ENCODE results near the gene KRTAP4-16. TPM values are rescaled to one million over a fixed set of nuclear protein-coding genes. Genes with fewer than 3 reads are reported as not detected.
"Not testable (repeated sequence)": the region's sequence is repeated elsewhere in the genome, so short reads cannot be mapped to it uniquely, and the experiment has no call there.

KRTAP4-16 gene
- total RNA-seq, 2 donors from 2014 or later: not detected

DNA sequence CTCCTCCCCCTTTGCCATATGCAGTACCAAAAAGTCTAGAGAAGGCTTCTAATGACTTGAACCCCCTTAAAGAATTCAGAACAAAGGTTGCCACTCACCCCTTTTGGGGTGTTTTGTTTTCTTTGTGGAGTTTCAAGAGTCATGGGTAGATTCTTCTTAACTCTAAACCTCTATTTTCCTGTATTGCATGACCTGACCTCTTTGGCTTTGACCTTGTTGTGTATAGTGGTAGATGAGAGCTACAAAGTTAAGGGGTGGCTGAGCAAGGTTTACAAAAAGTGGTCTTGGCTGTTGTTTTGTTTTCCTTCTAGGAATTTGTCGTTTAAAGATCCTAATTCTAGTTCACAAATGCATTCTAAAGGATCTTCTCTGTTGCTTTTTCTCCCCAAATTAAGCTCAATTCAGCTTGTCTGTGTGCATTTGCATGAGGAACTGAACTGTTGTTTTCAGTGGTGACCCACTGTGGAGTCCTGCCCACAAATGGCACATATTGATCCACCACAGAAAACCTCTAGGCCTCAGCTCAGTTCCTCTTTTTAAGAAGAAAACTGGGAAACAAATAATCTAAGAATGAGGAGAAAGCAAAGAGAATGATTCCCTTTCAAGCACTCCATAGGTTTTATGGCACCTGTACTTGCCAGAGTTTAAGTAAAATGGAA lies 6.8 kb upstream of the KRTAP4-16 start:
- DNase-seq; H3K36me3 Mint-ChIP-seq (ENCODE audit: low read depth); H3K27me3 Mint-ChIP-seq; H3K9me3 ChIP-seq (ENCODE audit: control insufficient read depth, low read length, poor library complexity, severe bottlenecking); ATAC-seq; H3K27ac Mint-ChIP-seq: not testable (repeated sequence)
- Mint-ChIP-seq H3K4me3 (peak overlapping the region; percentile 65), H3K4me1 (peaks cover 12% of the 10 kb centered on the region)

GRCh38 chr17:41107941-41108450 lies 6.0 kb upstream of the KRTAP4-16 start:
- Mint-ChIP-seq H3K4me1 (peaks cover 12% of the 10 kb centered on the region), H3K27ac (peak overlapping the region; percentile 27), H3K36me3 (ENCODE audit: low read depth) (peaks cover 2% of the 10 kb centered on the region), H3K4me3 (peak overlapping the region; percentile 31), H3K27me3 (peaks cover 9% of the 10 kb centered on the region)
- ATAC-seq: no peak
- H3K9me3 ChIP-seq (ENCODE audit: control insufficient read depth, low read length, poor library complexity, severe bottlenecking): peaks cover under 1% of the 10 kb centered on the region
- DNase-seq: no peak

DNA sequence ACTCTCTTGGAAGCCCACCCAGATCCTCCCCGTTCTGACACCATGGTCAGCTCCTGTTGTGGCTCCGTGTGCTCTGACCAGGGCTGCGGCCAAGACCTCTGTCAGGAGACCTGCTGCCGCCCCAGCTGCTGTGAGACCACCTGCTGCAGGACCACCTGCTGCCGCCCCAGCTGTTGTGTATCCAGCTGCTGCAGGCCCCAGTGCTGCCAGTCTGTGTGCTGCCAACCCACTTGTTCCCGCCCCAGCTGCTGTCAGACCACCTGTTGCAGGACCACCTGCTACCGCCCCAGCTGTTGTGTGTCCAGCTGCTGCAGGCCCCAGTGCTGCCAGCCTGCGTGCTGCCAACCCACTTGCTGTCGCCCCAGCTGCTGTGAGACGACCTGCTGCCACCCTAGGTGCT lies 3.3 kb upstream of the KRTAP4-16 start, which contains the start of gene KRTAP4-9:
Gene KRTAP4-9, plus strand, starts transcription at position 43 of the 400 bp plus-strand sequence. Its CDS starts 0 bp downstream, at position 43.
- H3K27me3 Mint-ChIP-seq; H3K4me3 Mint-ChIP-seq; ATAC-seq; H3K27ac Mint-ChIP-seq; DNase-seq; H3K36me3 Mint-ChIP-seq (ENCODE audit: low read depth); H3K9me3 ChIP-seq (ENCODE audit: control insufficient read depth, low read length, poor library complexity, severe bottlenecking): not testable (repeated sequence)
- H3K4me1 Mint-ChIP-seq: peaks cover 12% of the 10 kb centered on the region

DNA sequence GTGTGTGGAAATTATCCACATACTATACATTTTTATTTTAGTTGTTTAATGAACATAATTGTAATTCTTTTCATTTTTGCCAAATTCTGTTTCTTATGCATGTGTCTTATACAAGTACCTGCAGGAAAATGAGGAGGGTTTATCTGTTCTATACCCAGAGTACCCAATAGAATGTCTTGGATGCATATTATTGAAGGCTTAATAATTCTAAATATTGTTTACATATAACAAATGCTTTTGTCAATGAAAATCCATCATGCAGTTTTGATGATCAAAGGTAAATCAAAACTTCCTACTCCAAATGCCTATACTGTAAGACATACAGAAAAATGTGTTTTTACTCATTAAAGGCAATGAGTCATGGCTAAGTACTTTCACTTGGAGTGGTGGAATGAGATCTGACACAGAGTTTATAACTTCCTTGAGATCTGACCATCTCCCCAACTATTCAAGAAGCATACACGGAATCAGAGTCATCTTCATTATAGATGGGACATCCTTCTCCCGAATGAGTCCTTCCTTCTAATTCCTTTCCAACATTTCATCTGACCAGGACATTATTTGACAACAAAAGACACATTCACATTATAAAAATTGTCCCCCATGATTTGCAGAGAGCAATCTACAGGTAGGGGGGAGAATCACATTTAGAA lies 2.5 kb upstream of the KRTAP4-16 start:
- DNase-seq; H3K36me3 Mint-ChIP-seq (ENCODE audit: low read depth); H3K4me3 Mint-ChIP-seq; H3K27ac Mint-ChIP-seq; H3K9me3 ChIP-seq (ENCODE audit: control insufficient read depth, low read length, poor library complexity, severe bottlenecking); ATAC-seq: not testable (repeated sequence)
- Mint-ChIP-seq H3K4me1 (peaks cover 16% of the 10 kb centered on the region), H3K27me3 (peaks cover 16% of the 10 kb centered on the region)

DNA sequence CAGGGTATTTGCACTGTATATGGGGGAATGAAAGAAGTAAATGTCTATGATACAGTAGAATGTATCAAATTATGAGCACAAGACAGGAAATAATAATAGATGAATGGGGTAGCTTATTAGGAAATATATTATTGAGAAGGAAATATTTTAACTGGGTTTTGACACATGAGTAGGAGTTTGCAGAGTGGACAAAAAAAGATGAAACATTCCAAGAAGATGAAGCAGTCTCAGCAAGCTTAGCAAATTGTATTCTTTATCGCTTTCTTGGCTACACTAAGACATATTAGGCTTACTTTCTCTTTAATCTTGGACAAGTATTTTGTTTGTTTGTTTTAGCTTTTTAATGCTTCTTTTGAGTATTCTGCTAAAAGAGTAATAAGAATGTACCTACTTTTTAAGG lies 1.9 kb upstream of the KRTAP4-16 start:
- H3K36me3 Mint-ChIP-seq (ENCODE audit: low read depth): peaks cover 2% of the 10 kb centered on the region
- no peak for DNase-seq
- no peak overlapping the region for H3K27ac Mint-ChIP-seq
- H3K4me1 Mint-ChIP-seq: peaks cover 15% of the 10 kb centered on the region
- no peak for ATAC-seq
- no peak overlapping the region for H3K4me3 Mint-ChIP-seq
- H3K27me3 Mint-ChIP-seq: peaks cover 16% of the 10 kb centered on the region
- no peaks in the 10 kb centered on the region for H3K9me3 ChIP-seq (ENCODE audit: control insufficient read depth, low read length, poor library complexity, severe bottlenecking)

- not testable (repeated sequence) for DNase-seq; H3K27ac Mint-ChIP-seq; H3K4me1 Mint-ChIP-seq; H3K36me3 Mint-ChIP-seq (ENCODE audit: low read depth); H3K4me3 Mint-ChIP-seq; H3K9me3 ChIP-seq (ENCODE audit: control insufficient read depth, low read length, poor library complexity, severe bottlenecking); ATAC-seq
- peaks cover 38% of the 10 kb centered on the region for H3K27me3 Mint-ChIP-seq
These were observed 2.1 kb downstream of the KRTAP4-16 start for GRCh38 chr17:41099682-41100480.

- no peak for DNase-seq
These were observed 3.5 kb downstream of the KRTAP4-16 start for GRCh38 chr17:41098481-41098880.

DNA sequence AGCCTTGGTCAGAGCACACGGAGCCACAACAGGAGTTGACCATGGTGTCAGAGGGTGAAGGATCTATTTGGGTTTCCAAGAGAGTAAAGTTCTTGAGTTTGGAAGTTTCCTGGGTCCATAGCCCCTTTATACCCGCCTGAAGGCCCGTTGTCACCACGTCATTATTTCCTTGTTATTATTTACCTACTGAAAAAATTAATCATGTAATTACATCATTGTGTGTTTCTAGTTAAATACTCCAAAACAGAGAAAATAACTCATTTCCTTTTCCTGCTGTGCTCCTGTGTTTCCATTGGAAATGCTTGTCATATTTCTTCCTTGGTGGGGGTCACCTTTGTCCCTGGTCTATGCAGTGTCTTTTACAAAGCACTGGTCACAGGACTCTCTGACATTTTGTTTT lies 4.0 kb downstream of the KRTAP4-16 start, which contains the start of gene KRTAP4-8:
Gene KRTAP4-8, minus strand, starts transcription at position 101 of the 400 bp plus-strand sequence. Its CDS starts 58 bp downstream, at position 43.
- H3K27ac Mint-ChIP-seq: no peak within 1 kb of the TSS
- peaks cover 5% of the 10 kb centered on the region for H3K36me3 Mint-ChIP-seq (ENCODE audit: low read depth)
- no peak for ATAC-seq
- no peak for DNase-seq
- no peak within 1 kb of the TSS for H3K4me3 Mint-ChIP-seq
- peaks cover 9% of the 10 kb centered on the region for H3K4me1 Mint-ChIP-seq
- H3K9me3 ChIP-seq (ENCODE audit: control insufficient read depth, low read length, poor library complexity, severe bottlenecking): no peaks in the 10 kb centered on the region
- peaks cover 45% of the 10 kb centered on the region for H3K27me3 Mint-ChIP-seq

More at GRCh38 chr17:41098481-41098880, 3.5 kb downstream of the KRTAP4-16 start:
- Mint-ChIP-seq H3K36me3 (ENCODE audit: low read depth) (peaks cover 5% of the 10 kb centered on the region), H3K27ac (no peak overlapping the region), H3K27me3 (peaks cover 45% of the 10 kb centered on the region), H3K4me3 (no peak overlapping the region), H3K4me1 (peaks cover 9% of the 10 kb centered on the region)
- no peak for ATAC-seq
- H3K9me3 ChIP-seq (ENCODE audit: control insufficient read depth, low read length, poor library complexity, severe bottlenecking): no peaks in the 10 kb centered on the region

DNA sequence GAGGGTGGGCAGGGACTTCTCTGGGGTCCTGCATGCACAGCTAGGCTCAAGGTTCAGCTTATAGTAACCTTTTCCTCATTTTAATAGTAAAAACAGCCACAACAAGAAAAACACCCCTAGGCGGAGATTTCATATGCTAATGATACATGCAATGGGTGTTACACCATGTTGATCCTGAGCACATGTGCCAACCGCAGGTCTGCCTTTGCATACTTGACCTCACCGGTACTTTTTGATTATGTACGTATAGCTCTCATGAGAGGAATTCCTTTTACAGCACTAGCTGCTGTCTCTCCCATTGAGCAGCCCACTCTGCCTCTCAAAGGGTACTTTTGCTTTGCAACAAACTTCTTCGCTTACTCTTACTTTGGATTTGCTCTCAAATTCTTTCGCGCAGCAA lies 6.0 kb downstream of the KRTAP4-16 start:
- Mint-ChIP-seq H3K27me3 (peaks cover 45% of the 10 kb centered on the region), H3K4me1 (peaks cover 9% of the 10 kb centered on the region), H3K36me3 (ENCODE audit: low read depth) (peaks cover 5% of the 10 kb centered on the region), H3K4me3 (no peak overlapping the region), H3K27ac (no peak overlapping the region)
- no peaks in the 10 kb centered on the region for H3K9me3 ChIP-seq (ENCODE audit: control insufficient read depth, low read length, poor library complexity, severe bottlenecking)
- no peak for ATAC-seq
- DNase-seq: no peak

DNA sequence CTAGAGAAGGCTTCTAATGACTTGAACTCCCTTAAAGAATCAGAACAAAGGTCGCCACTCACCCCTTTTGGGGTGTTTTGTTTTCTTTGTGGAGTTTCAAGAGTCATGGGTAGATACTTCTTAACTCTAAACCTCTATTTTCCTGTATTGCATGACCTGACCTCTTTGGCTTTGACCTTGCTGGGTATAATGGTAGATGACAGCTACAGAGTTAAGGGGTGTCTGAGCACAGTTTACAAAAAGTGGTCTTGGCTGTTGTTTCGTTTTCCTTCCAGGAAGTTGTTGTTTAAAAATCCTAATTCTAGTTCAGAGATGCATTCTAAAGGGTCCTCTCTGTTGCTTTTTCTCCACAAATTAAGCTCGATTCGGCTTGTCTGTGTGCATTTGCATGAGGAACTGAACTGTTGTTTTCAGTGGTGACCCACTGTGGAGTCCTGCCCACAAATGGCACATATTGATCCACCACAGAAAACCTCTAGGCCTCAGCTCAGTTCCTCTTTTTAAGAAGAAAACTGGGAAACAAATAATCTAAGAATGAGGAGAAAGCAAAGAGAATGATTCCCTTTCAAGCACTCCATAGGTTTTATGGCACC lies 13.2 kb downstream of the KRTAP4-16 start:
- H3K36me3 Mint-ChIP-seq (ENCODE audit: low read depth); ATAC-seq; H3K27ac Mint-ChIP-seq; DNase-seq; H3K4me3 Mint-ChIP-seq; H3K9me3 ChIP-seq (ENCODE audit: control insufficient read depth, low read length, poor library complexity, severe bottlenecking); H3K4me1 Mint-ChIP-seq: not testable (repeated sequence)
- peaks cover 18% of the 10 kb centered on the region for H3K27me3 Mint-ChIP-seq

- H3K27ac Mint-ChIP-seq; ATAC-seq; H3K36me3 Mint-ChIP-seq (ENCODE audit: low read depth); DNase-seq; H3K4me3 Mint-ChIP-seq; H3K4me1 Mint-ChIP-seq; H3K9me3 ChIP-seq (ENCODE audit: control insufficient read depth, low read length, poor library complexity, severe bottlenecking): not testable (repeated sequence)
- peaks cover 23% of the 10 kb centered on the region for H3K27me3 Mint-ChIP-seq
These were observed 17.7 kb downstream of the KRTAP4-16 start, which contains the start of gene KRTAP4-7 for GRCh38 chr17:41084100-41084856. Gene KRTAP4-7 (plus strand): TSS chr17:41084150. CDS start chr17:41084207, 57 bp downstream.

DNA sequence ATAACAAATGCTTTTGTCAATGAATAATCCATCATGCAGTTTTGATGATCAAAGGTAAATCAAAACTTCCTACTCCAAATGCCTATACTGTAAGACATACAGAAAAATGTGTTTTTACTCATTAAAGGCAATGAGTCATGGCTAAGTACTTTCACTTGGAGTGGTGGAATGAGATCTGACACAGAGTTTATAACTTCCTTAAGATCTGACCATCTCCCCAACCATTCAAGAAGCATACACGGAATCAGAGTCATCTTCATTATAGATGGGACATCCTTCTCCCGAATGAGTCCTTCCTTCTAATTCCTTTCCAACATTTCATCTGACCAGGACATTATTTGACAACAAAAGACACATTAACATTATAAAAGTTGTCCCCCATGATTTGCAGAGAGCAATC lies 18.6 kb downstream of the KRTAP4-16 start:
- not testable (repeated sequence) for H3K9me3 ChIP-seq (ENCODE audit: control insufficient read depth, low read length, poor library complexity, severe bottlenecking); ATAC-seq; H3K4me3 Mint-ChIP-seq; DNase-seq; H3K36me3 Mint-ChIP-seq (ENCODE audit: low read depth); H3K4me1 Mint-ChIP-seq; H3K27ac Mint-ChIP-seq
- H3K27me3 Mint-ChIP-seq: peaks cover 23% of the 10 kb centered on the region
